HL-60 (cell line): ENCODE data around the gene KLHL10.
A peak's percentile ranks its signal among the peaks of the same experiment; 100 is the strongest.

Experiments
- POLR2AphosphoS5 ChIP-seq: IDR thresholded peaks from 2 replicates; pipeline ENCODE4 v1.6.1; 2012; ENCODE audit warnings: low read depth
- SPI1 ChIP-seq: IDR thresholded peaks from 2 replicates; pipeline ENCODE4 v1.6.1; 2012; ENCODE audit warnings: low read depth, mild to moderate bottlenecking, borderline replicate concordance
- TF ChIP-seq, protein P1 (sequence below): IDR thresholded peaks from one replicate; pipeline ENCODE4 v1.5.1; 2011; ENCODE audit warnings: low read length, control low read depth, inconsistent platforms; ENCODE audit not compliant: insufficient read depth
- TF ChIP-seq, protein P2 (sequence below): IDR thresholded peaks from 2 replicates; pipeline ENCODE4 v1.6.1; 2012; ENCODE audit warnings: low read depth; ENCODE audit not compliant: insufficient replicate concordance

DNA sequence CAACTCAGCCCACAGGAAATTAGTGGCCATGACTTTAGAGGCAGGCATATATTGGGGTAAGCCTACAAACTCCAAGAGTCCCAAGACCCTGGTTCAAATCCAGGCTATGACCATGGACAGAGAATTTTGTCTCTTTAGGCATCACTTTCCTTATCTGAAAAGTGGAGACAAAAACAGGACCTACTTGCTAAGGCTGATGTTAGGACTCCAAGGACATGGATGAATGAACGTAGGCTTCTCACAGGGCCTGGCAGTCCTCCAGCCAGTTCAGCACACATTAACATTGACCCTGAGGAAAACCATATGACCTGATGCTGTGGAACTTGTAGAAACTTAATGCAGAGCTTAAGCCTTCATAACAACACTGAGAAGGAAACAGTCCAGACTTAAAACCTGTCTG is 23.4 kb upstream of the KLHL10 start:
- TF ChIP-seq, protein P1, sequence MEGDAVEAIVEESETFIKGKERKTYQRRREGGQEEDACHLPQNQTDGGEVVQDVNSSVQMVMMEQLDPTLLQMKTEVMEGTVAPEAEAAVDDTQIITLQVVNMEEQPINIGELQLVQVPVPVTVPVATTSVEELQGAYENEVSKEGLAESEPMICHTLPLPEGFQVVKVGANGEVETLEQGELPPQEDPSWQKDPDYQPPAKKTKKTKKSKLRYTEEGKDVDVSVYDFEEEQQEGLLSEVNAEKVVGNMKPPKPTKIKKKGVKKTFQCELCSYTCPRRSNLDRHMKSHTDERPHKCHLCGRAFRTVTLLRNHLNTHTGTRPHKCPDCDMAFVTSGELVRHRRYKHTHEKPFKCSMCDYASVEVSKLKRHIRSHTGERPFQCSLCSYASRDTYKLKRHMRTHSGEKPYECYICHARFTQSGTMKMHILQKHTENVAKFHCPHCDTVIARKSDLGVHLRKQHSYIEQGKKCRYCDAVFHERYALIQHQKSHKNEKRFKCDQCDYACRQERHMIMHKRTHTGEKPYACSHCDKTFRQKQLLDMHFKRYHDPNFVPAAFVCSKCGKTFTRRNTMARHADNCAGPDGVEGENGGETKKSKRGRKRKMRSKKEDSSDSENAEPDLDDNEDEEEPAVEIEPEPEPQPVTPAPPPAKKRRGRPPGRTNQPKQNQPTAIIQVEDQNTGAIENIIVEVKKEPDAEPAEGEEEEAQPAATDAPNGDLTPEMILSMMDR = no peak
- TF ChIP-seq SPI1 (no peak), POLR2AphosphoS5 (no peak)
- TF ChIP-seq, protein P2, sequence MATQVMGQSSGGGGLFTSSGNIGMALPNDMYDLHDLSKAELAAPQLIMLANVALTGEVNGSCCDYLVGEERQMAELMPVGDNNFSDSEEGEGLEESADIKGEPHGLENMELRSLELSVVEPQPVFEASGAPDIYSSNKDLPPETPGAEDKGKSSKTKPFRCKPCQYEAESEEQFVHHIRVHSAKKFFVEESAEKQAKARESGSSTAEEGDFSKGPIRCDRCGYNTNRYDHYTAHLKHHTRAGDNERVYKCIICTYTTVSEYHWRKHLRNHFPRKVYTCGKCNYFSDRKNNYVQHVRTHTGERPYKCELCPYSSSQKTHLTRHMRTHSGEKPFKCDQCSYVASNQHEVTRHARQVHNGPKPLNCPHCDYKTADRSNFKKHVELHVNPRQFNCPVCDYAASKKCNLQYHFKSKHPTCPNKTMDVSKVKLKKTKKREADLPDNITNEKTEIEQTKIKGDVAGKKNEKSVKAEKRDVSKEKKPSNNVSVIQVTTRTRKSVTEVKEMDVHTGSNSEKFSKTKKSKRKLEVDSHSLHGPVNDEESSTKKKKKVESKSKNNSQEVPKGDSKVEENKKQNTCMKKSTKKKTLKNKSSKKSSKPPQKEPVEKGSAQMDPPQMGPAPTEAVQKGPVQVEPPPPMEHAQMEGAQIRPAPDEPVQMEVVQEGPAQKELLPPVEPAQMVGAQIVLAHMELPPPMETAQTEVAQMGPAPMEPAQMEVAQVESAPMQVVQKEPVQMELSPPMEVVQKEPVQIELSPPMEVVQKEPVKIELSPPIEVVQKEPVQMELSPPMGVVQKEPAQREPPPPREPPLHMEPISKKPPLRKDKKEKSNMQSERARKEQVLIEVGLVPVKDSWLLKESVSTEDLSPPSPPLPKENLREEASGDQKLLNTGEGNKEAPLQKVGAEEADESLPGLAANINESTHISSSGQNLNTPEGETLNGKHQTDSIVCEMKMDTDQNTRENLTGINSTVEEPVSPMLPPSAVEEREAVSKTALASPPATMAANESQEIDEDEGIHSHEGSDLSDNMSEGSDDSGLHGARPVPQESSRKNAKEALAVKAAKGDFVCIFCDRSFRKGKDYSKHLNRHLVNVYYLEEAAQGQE = peak; percentile 37
